Mesenchymal stem cell (in vitro differentiated cells and primary cell): ENCODE measurements around the gene P3R3URF.

Experiments
- DNase-seq: peaks from one replicate; pipeline ENCODE4 v3.0.0-alpha.2; 2013
- H2AFZ ChIP-seq: one replicate; pipeline ENCODE4 v1.6.1; 2013; ENCODE audit warnings: low read depth, mild to moderate bottlenecking, control low read depth, inconsistent platforms, low read length, moderate library complexity
- H2AK5ac ChIP-seq: 2 replicates; pipeline ENCODE4 v1.6.1; 2013; ENCODE audit warnings: low read length, moderate library complexity, mild to moderate bottlenecking, inconsistent platforms; ENCODE audit not compliant: severe bottlenecking
- H2BK120ac ChIP-seq: one replicate; pipeline ENCODE4 v1.6.1; 2013; ENCODE audit warnings: low read depth, mild to moderate bottlenecking, inconsistent platforms, low read length, moderate library complexity
- H2BK12ac ChIP-seq, 2 experiments: one replicate each; pipeline ENCODE4 v1.6.1; 2013; ENCODE audit warnings: inconsistent platforms in 2 of 2, low read length in 2 of 2, mild to moderate bottlenecking in 2 of 2, moderate library complexity in 2 of 2, control low read depth in 1 of 2
- H2BK15ac ChIP-seq: one replicate; pipeline ENCODE4 v1.6.1; 2013; ENCODE audit warnings: mild to moderate bottlenecking, low read depth, inconsistent platforms; ENCODE audit not compliant: poor library complexity, severe bottlenecking
- H2BK5ac ChIP-seq: 2 replicates; pipeline ENCODE4 v1.6.1; 2013; ENCODE audit warnings: low read depth, mild to moderate bottlenecking, low read length, control low read depth, inconsistent platforms; ENCODE audit not compliant: poor library complexity, severe bottlenecking
- H3K14ac ChIP-seq, 2 experiments: one replicate each; pipeline ENCODE4 v1.6.1; 2013; ENCODE audit warnings: inconsistent platforms in 2 of 2, low read length in 2 of 2, control low read depth in 1 of 2, mild to moderate bottlenecking in 1 of 2, moderate library complexity in 1 of 2
- H3K18ac ChIP-seq, 2 experiments: one replicate each; pipeline ENCODE4 v1.6.1; 2013; ENCODE audit warnings: inconsistent platforms in 2 of 2, low read length in 2 of 2, control low read depth in 1 of 2, low read depth in 1 of 2, mild to moderate bottlenecking in 1 of 2
- H3K23ac ChIP-seq, 2 experiments: one replicate each; pipeline ENCODE4 v1.6.1; 2013; ENCODE audit warnings: inconsistent platforms in 2 of 2, low read length in 2 of 2, mild to moderate bottlenecking in 2 of 2, moderate library complexity in 2 of 2, control low read depth in 1 of 2
- H3K27ac ChIP-seq: 2 replicates; pipeline ENCODE4 v1.5.1; 2013; ENCODE audit warnings: mild to moderate bottlenecking, moderate library complexity, low read length, control low read depth, inconsistent platforms; ENCODE audit not compliant: poor library complexity, severe bottlenecking
- H3K27me3 ChIP-seq, 2 experiments: 2 replicates each; pipeline versions ENCODE4 v1.6.1 to v1.7.0; 2013; ENCODE audit warnings: low read length in 2 of 2, mild to moderate bottlenecking in 2 of 2, moderate library complexity in 2 of 2, control low read depth in 1 of 2, inconsistent platforms in 1 of 2; ENCODE audit not compliant: control insufficient read depth in 1 of 2, insufficient read depth in 1 of 2
- H3K36me3 ChIP-seq, 2 experiments: 2 replicates each; pipeline versions ENCODE4 v1.6.1 to v1.7.0; 2013; ENCODE audit warnings: low read length in 2 of 2, control low read depth in 1 of 2, inconsistent platforms in 1 of 2, low read depth in 1 of 2, mild to moderate bottlenecking in 1 of 2; ENCODE audit not compliant: insufficient read depth in 2 of 2, control insufficient read depth in 1 of 2
- H3K4ac ChIP-seq, 2 experiments: one replicate each; pipeline ENCODE4 v1.6.1; 2013; ENCODE audit warnings: inconsistent platforms in 2 of 2, low read length in 2 of 2, mild to moderate bottlenecking in 2 of 2, moderate library complexity in 2 of 2, control low read depth in 1 of 2, low read depth in 1 of 2
- H3K4me1 ChIP-seq: 2 replicates; pipeline ENCODE4 v1.6.1; 2013; ENCODE audit warnings: low read depth, low read length, control low read depth; ENCODE audit not compliant: control insufficient read depth, insufficient read depth
- H3K4me2 ChIP-seq: 2 replicates; pipeline ENCODE4 v1.6.1; 2013; ENCODE audit warnings: low read length, mild to moderate bottlenecking, inconsistent platforms; ENCODE audit not compliant: poor library complexity, severe bottlenecking
- H3K4me3 ChIP-seq, 2 experiments: 2 replicates each; pipeline versions ENCODE4 v1.5.1 to v1.7.0; 2013; ENCODE audit warnings: low read length in 2 of 2, mild to moderate bottlenecking in 2 of 2, control low read depth in 1 of 2, low read depth in 1 of 2; ENCODE audit not compliant: insufficient read depth in 1 of 2
- H3K79me1 ChIP-seq: replicated peaks from 2 replicates; pipeline ENCODE4 v1.6.1; 2013; ENCODE audit warnings: mild to moderate bottlenecking, control low read depth, low read length, inconsistent platforms; ENCODE audit not compliant: poor library complexity, severe bottlenecking
- H3K9ac ChIP-seq: 2 replicates; pipeline ENCODE4 v1.7.0; 2013; ENCODE audit warnings: mild to moderate bottlenecking, low read length, moderate library complexity
- H3K9me3 ChIP-seq: 2 replicates; pipeline ENCODE4 v1.7.0; 2013; ENCODE audit warnings: mild to moderate bottlenecking, low read length; ENCODE audit not compliant: control insufficient read depth
- H4K8ac ChIP-seq: one replicate; pipeline ENCODE4 v1.6.1; 2013; ENCODE audit warnings: inconsistent platforms, mild to moderate bottlenecking, low read length, moderate library complexity
- H4K91ac ChIP-seq: one replicate; pipeline ENCODE4 v1.6.1; 2013; ENCODE audit warnings: mild to moderate bottlenecking, low read length, inconsistent platforms
- WGBS: methylation state at CpG from one replicate; pipeline ENCODE4 v1.1.7; 2013; ENCODE audit warnings: mixed read lengths; 5-methylcytosine and 5-hydroxymethylcytosine counted together

The P3R3URF gene

GRCh38 chr1:46205791-46206190 is 29.5 kb upstream of the P3R3URF start:
- Histone ChIP-seq H3K27ac (no peak overlapping the region), H4K91ac (no peak overlapping the region), H2BK12ac (no peak overlapping the region), H3K14ac (no peak overlapping the region), H3K9me3 (no peaks in the 10 kb centered on the region), H2BK15ac (no peak overlapping the region), H3K4me2 (no peak overlapping the region), H3K9ac (no peak overlapping the region), H4K8ac (no peak overlapping the region), H2AFZ (no peak overlapping the region), H3K18ac (no peak overlapping the region), H3K4me1 (peaks cover 6% of the 10 kb centered on the region), H3K4me3 (no peak overlapping the region), H3K4ac (no peak overlapping the region), H3K79me1 (peaks cover 6% of the 10 kb centered on the region), H3K27me3 (no peaks in the 10 kb centered on the region), H3K36me3 (peaks cover 0 to 3% of the 10 kb centered on the region in 2 experiments), H2BK120ac (no peak overlapping the region), H2BK5ac (no peak overlapping the region), H2AK5ac (no peak overlapping the region), H3K23ac (no peak overlapping the region)
- DNase-seq: no peak
- WGBS: 71% methylated on average over 2 of the region's 3 CpGs

GRCh38 chr1:46205141-46205540 is 28.9 kb upstream of the P3R3URF start:
- DNase-seq: no peak
- Histone ChIP-seq H3K4me1 (peaks cover 6% of the 10 kb centered on the region), H4K8ac (no peak overlapping the region), H3K4me2 (no peak overlapping the region), H3K9me3 (no peaks in the 10 kb centered on the region), H3K36me3 (peaks cover 0 to 3% of the 10 kb centered on the region in 2 experiments), H2AK5ac (no peak overlapping the region), H3K4ac (no peak overlapping the region), H3K18ac (no peak overlapping the region), H3K14ac (no peak overlapping the region), H2BK15ac (no peak overlapping the region), H3K79me1 (peaks cover 6% of the 10 kb centered on the region), H3K9ac (no peak overlapping the region), H3K27me3 (no peaks in the 10 kb centered on the region), H3K27ac (no peak overlapping the region), H3K4me3 (no peak overlapping the region), H2AFZ (no peak overlapping the region), H4K91ac (no peak overlapping the region), H3K23ac (no peak overlapping the region), H2BK120ac (no peak overlapping the region), H2BK12ac (no peak overlapping the region), H2BK5ac (no peak overlapping the region)
- WGBS: 96% methylated on average over 3 of the region's 3 CpGs

- Histone ChIP-seq H3K23ac (no peak overlapping the region), H2AK5ac (no peak overlapping the region), H3K79me1 (peaks cover 6% of the 10 kb centered on the region), H3K36me3 (peaks cover 0 to 3% of the 10 kb centered on the region in 2 experiments), H2BK5ac (no peak overlapping the region), H3K4me2 (peak overlapping the region; percentile 91), H3K4me3 (peak overlapping the region in 1 of 2 experiments; percentile 93), H2BK120ac (no peak overlapping the region), H2BK15ac (no peak overlapping the region), H4K91ac (no peak overlapping the region), H3K9ac (peak overlapping the region; percentile 88), H3K27me3 (no peaks in the 10 kb centered on the region), H3K27ac (no peak overlapping the region), H3K14ac (peak overlapping the region in 1 of 2 experiments; percentile 21), H3K4ac (no peak overlapping the region), H2AFZ (no peak overlapping the region), H2BK12ac (no peak overlapping the region), H3K18ac (no peak overlapping the region), H4K8ac (no peak overlapping the region), H3K9me3 (no peaks in the 10 kb centered on the region), H3K4me1 (peaks cover 6% of the 10 kb centered on the region)
- DNase-seq: no peak
- WGBS: 82% methylated on average over 5 of the region's 5 CpGs
These were observed 28.1 kb upstream of the P3R3URF start for GRCh38 chr1:46204406-46204742.

GRCh38 chr1:46203738-46204405 is 27.6 kb upstream of the P3R3URF start:
- Histone ChIP-seq H3K9ac (peak overlapping the region; percentile 88), H3K9me3 (no peaks in the 10 kb centered on the region), H2BK120ac (no peak overlapping the region), H3K4ac (no peak overlapping the region), H3K27ac (no peak overlapping the region), H2BK15ac (no peak overlapping the region), H3K79me1 (peaks cover 6% of the 10 kb centered on the region), H2BK12ac (no peak overlapping the region), H2AK5ac (no peak overlapping the region), H3K4me1 (peaks cover 6% of the 10 kb centered on the region), H3K23ac (no peak overlapping the region), H3K14ac (no peak overlapping the region), H2BK5ac (no peak overlapping the region), H2AFZ (peak overlapping the region; percentile 49), H3K4me3 (peak overlapping the region; percentile 74 to 93), H3K36me3 (peaks cover 0 to 3% of the 10 kb centered on the region in 2 experiments), H4K8ac (no peak overlapping the region), H3K4me2 (peak overlapping the region; percentile 91), H4K91ac (no peak overlapping the region), H3K27me3 (no peaks in the 10 kb centered on the region), H3K18ac (peak overlapping the region; percentile 35 to 58)
- no peak for DNase-seq
- WGBS: 32% methylated on average over 13 of the region's 14 CpGs
